GM18907 (cell line): ENCODE measurements around the gene MOBP.

Experiments used
- ATAC-seq: cut with Tn5 transposase; IDR thresholded peaks from one replicate; pipeline ENCODE4 v1.9.1; 2021; ENCODE audit warnings: mild to moderate bottlenecking, moderate library complexity; ENCODE audit not compliant: unreplicated experiment

Gene MOBP

GRCh38 chr3:39491733-39492350, 24.4 kb downstream of the MOBP start:
- ATAC-seq = no peak

GRCh38 chr3:39494781-39495180, 27.3 kb downstream of the MOBP start:
- no peak for ATAC-seq

GRCh38 chr3:39497753-39498152, 30.3 kb downstream of the MOBP start:
- ATAC-seq = no peak

GRCh38 chr3:39499651-39500273, 32.3 kb downstream of the MOBP start:
- no peak for ATAC-seq

- no peak for ATAC-seq
These were observed 33.6 kb downstream of the MOBP start for GRCh38 chr3:39501059-39501458.

GRCh38 chr3:39501968-39502837, 34.7 kb downstream of the MOBP start:
- no peak for ATAC-seq

- no peak for ATAC-seq
These were observed 35.3 kb downstream of the MOBP start for GRCh38 chr3:39502838-39503145.

GRCh38 chr3:39505866-39506742, 38.6 kb downstream of the MOBP start:
- no peak for ATAC-seq

- ATAC-seq = no peak
These were observed 39.4 kb downstream of the MOBP start for GRCh38 chr3:39506863-39507262.

- ATAC-seq = no peak
These were observed 46.4 kb downstream of the MOBP start for GRCh38 chr3:39513791-39514369.

GRCh38 chr3:39515681-39516441, 48.4 kb downstream of the MOBP start:
- no peak for ATAC-seq

- ATAC-seq = no peak
These were observed 51.6 kb downstream of the MOBP start for GRCh38 chr3:39519103-39519502.

GRCh38 chr3:39519554-39520288, 52.2 kb downstream of the MOBP start:
- ATAC-seq = no peak

GRCh38 chr3:39521456-39521855, 54.0 kb downstream of the MOBP start:
- ATAC-seq = no peak

- ATAC-seq = no peak
These were observed 56.6 kb downstream of the MOBP start for GRCh38 chr3:39524107-39524506.

GRCh38 chr3:39528844-39529243, 61.4 kb downstream of the MOBP start:
- ATAC-seq = no peak

- no peak for ATAC-seq
These were observed 62.1 kb downstream of the MOBP start for GRCh38 chr3:39529577-39529976.

GRCh38 chr3:39531066-39531465, 63.6 kb downstream of the MOBP start:
- ATAC-seq = no peak

- ATAC-seq = no peak
These were observed 64.2 kb downstream of the MOBP start for GRCh38 chr3:39531665-39532064.
